ENCODE results near the gene SLC46A2. TPM values are rescaled to one million over a fixed set of nuclear protein-coding genes. Genes with fewer than 3 reads are reported as not detected.

Gene SLC46A2
- total RNA-seq, 1 donor from 2014 or later, result 1.2 TPM

Other genes with a start within 250 kb of the SLC46A2 start
- gene INIP, start 172.8 kb downstream of the SLC46A2 start, total RNA-seq, result 14.4 TPM
- gene SNX30, start 140.1 kb downstream of the SLC46A2 start, total RNA-seq, result 13.3 TPM
- 2.7 TPM for gene ZNF883, start 121.3 kb upstream of the SLC46A2 start, total RNA-seq
- gene ZFP37, start 165.8 kb upstream of the SLC46A2 start, total RNA-seq, result 5.5 TPM